Smooth muscle cell (in vitro differentiated cells): ENCODE data around the gene S100A4. TPM values are rescaled to one million over a fixed set of nuclear protein-coding genes. Genes with fewer than 3 reads are reported as not detected.

Source experiments
- DNase-seq: peaks from one replicate; lab custom pipeline; 2025; ENCODE audit not compliant: unreplicated experiment; lab: John Stamatoyannopoulos, UW
- H2AFZ ChIP-seq: fragments of 200-600 bp; sonication (generic); 2 replicates; pipeline ENCODE4 v1.6.0; 2016; ENCODE audit warnings: antibody characterized with exemption, low read depth, mild to moderate bottlenecking
- H3F3A ChIP-seq: fragments of 200-600 bp; sonication (generic); 2 replicates; pipeline ENCODE4 v1.6.0; 2017; ENCODE audit warnings: antibody characterized with exemption, low read depth
- H3K27ac ChIP-seq: fragments of 200-600 bp; sonication (generic); 2 replicates; pipeline ENCODE4 v1.5.1; 2016; ENCODE audit warnings: low read depth, mild to moderate bottlenecking
- H3K27me3 ChIP-seq: fragments of 200-600 bp; sonication (generic); 2 replicates; pipeline ENCODE4 v1.6.1; 2016; ENCODE audit warnings: low read depth, mild to moderate bottlenecking
- H3K36me3 ChIP-seq: fragments of 200-600 bp; sonication (generic); 2 replicates; pipeline ENCODE4 v1.5.1; 2016; ENCODE audit warnings: low read depth
- H3K4me1 ChIP-seq: fragments of 200-600 bp; sonication (generic); 2 replicates; pipeline ENCODE4 v1.5.1; 2016; ENCODE audit warnings: low read depth
- H3K4me2 ChIP-seq: fragments of 200-600 bp; sonication (generic); 2 replicates; pipeline ENCODE4 v1.6.0; 2016; ENCODE audit warnings: mild to moderate bottlenecking
- H3K4me3 ChIP-seq: fragments of 200-600 bp; sonication (generic); 2 replicates; pipeline ENCODE4 v1.5.1; 2016; ENCODE audit warnings: mild to moderate bottlenecking
- H3K79me2 ChIP-seq: fragments of 200-600 bp; sonication (generic); 2 replicates; pipeline ENCODE4 v1.6.0; 2016; ENCODE audit warnings: low read depth, mild to moderate bottlenecking
- H3K9ac ChIP-seq: fragments of 200-600 bp; sonication (generic); 2 replicates; pipeline ENCODE4 v1.6.0; 2016; ENCODE audit warnings: low read depth
- H3K9me3 ChIP-seq: fragments of 200-600 bp; sonication (generic); replicated peaks from 2 replicates; pipeline ENCODE4 v1.5.1; 2016; ENCODE audit warnings: low read depth
- H4K20me1 ChIP-seq: fragments of 200-600 bp; sonication (generic); 2 replicates; pipeline ENCODE4 v1.6.0; 2016; ENCODE audit warnings: low read depth
- WGBS: methylation state at CpG from one replicate; pipeline ENCODE4 v1.1.7; 2016; ENCODE audit warnings: low lambda C conversion rate; 5-methylcytosine and 5-hydroxymethylcytosine counted together
- polyA plus RNA-seq: library from polyadenylated mRNA; unstranded; fragments of >200 nt; fragmentation: Nextera tagmentation; extraction: Ambion mirVana; gene quantifications from 2 replicates; pipeline ENCODE4 v1.2.1, GENCODE V29; 2016
- total RNA-seq: library from RNA; depleted of rRNA; stranded (reverse); fragments of >200 nt; gene quantifications from 2 replicates; pipeline ENCODE4 v1.2.3, GENCODE V29; 2014
- TF ChIP-seq, protein P1 (sequence below): fragments of 200-600 bp; sonication (generic); IDR thresholded peaks from 2 replicates; pipeline ENCODE4 v1.5.1; 2017; ENCODE audit warnings: borderline replicate concordance, mild to moderate bottlenecking, antibody characterized with exemption; ENCODE audit not compliant: insufficient read depth, poor library complexity, severe bottlenecking

The S100A4 gene
- total and polyA plus RNA-seq, 2 experiments from 2014 or later, result 1,222 to 1,802 TPM

DNA sequence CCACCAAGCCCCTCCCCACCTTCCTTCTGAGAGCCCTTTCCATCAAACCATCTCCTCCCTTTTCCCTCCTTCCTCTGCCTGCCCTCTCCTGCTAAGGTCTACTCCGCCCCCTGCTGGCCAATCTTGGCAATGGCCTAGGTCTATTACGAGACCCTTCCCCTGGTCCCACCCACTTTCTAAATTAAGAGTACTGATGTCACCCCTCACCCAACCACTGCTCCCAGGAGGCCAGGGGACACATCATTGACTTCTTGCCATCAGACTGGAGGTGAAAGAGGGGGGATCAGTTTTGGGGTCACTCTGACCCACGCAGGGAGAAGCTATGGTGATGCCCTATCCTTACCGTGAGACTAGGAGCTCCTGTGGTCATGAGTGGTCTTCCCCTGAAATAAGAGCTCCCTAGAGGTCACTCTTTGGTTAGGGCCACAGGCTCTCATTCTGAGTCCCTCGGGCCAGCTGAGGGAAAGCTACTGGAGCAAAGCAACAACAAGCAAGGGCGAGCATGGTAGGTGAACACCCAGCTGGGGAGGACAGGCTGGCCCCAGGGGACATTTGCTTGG lies 50.5 kb downstream of the S100A4 start:
- 37% methylated on average over 6 of the region's 6 CpGs for WGBS

More for the DNA sequence above, 50.5 kb downstream of the S100A4 start:
- Histone ChIP-seq H3F3A (no peaks in the 10 kb centered on the region), H3K36me3 (no peaks in the 10 kb centered on the region), H3K27ac (no peak overlapping the region), H3K9ac (no peak overlapping the region), H3K9me3 (no peaks in the 10 kb centered on the region), H3K27me3 (no peaks in the 10 kb centered on the region), H3K4me3 (no peak overlapping the region), H3K79me2 (no peaks in the 10 kb centered on the region), H4K20me1 (no peaks in the 10 kb centered on the region), H3K4me2 (no peak overlapping the region), H2AFZ (no peak overlapping the region), H3K4me1 (no peaks in the 10 kb centered on the region)
- TF ChIP-seq, protein P1, sequence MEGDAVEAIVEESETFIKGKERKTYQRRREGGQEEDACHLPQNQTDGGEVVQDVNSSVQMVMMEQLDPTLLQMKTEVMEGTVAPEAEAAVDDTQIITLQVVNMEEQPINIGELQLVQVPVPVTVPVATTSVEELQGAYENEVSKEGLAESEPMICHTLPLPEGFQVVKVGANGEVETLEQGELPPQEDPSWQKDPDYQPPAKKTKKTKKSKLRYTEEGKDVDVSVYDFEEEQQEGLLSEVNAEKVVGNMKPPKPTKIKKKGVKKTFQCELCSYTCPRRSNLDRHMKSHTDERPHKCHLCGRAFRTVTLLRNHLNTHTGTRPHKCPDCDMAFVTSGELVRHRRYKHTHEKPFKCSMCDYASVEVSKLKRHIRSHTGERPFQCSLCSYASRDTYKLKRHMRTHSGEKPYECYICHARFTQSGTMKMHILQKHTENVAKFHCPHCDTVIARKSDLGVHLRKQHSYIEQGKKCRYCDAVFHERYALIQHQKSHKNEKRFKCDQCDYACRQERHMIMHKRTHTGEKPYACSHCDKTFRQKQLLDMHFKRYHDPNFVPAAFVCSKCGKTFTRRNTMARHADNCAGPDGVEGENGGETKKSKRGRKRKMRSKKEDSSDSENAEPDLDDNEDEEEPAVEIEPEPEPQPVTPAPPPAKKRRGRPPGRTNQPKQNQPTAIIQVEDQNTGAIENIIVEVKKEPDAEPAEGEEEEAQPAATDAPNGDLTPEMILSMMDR, result peak; percentile 83
- DNase-seq, result peak; percentile 38

Other genes starting within 250 kb of the S100A4 start
- gene PGLYRP3, start 232.9 kb downstream of the S100A4 start, total RNA-seq, result not detected in 2 replicates
- 0.31 TPM in 1 of 2 replicates, not detected in the other for gene PGLYRP3, start 232.9 kb downstream of the S100A4 start, polyA plus RNA-seq
- gene PGLYRP4, start 197.0 kb downstream of the S100A4 start, total RNA-seq, result 0.54 and 1.1 TPM in 2 replicates
- 0.43 and 0.64 TPM in 2 replicates for gene PGLYRP4, start 197.0 kb downstream of the S100A4 start, polyA plus RNA-seq
- gene S100A9, start 188.0 kb downstream of the S100A4 start, total RNA-seq, result 125 and 197 TPM in 2 replicates
- gene S100A9, start 188.0 kb downstream of the S100A4 start, polyA plus RNA-seq, result 39.8 and 81.9 TPM in 2 replicates
- gene S100A12, start 170.2 kb downstream of the S100A4 start, total RNA-seq, result not detected in 2 replicates
- not detected in 2 replicates for gene S100A12, start 170.2 kb downstream of the S100A4 start, polyA plus RNA-seq
- gene S100A8, start 154.7 kb downstream of the S100A4 start, total RNA-seq, result not detected in 2 replicates
- gene S100A8, start 154.7 kb downstream of the S100A4 start, polyA plus RNA-seq, result 0.79 TPM in 1 of 2 replicates, not detected in the other
- not detected in 2 replicates for gene S100A7A, start 129.3 kb downstream of the S100A4 start, total RNA-seq
- gene S100A7A, start 129.3 kb downstream of the S100A4 start, polyA plus RNA-seq, result not detected in 2 replicates
- not detected in 2 replicates for gene S100A7, start 85.2 kb downstream of the S100A4 start, total RNA-seq
- not detected in 2 replicates for gene S100A7, start 85.2 kb downstream of the S100A4 start, polyA plus RNA-seq
- gene S100A6, start 9.8 kb downstream of the S100A4 start, total RNA-seq, result 410 and 499 TPM in 2 replicates
- gene S100A6, start 9.8 kb downstream of the S100A4 start, polyA plus RNA-seq, result 1,358 and 1,471 TPM in 2 replicates
- gene S100A5, start 4.9 kb downstream of the S100A4 start, total RNA-seq, result 1.6 and 5.7 TPM in 2 replicates
- 4.8 and 6.2 TPM in 2 replicates for gene S100A5, start 4.9 kb downstream of the S100A4 start, polyA plus RNA-seq
- 11.2 and 13.9 TPM in 2 replicates for gene S100A3, start 3.5 kb upstream of the S100A4 start, total RNA-seq
- gene S100A3, start 3.5 kb upstream of the S100A4 start, polyA plus RNA-seq, result 18.0 and 19.8 TPM in 2 replicates
- 2.3 and 7.3 TPM in 2 replicates for gene S100A2, start 20.0 kb upstream of the S100A4 start, total RNA-seq
- gene S100A2, start 20.0 kb upstream of the S100A4 start, polyA plus RNA-seq, result 16.6 and 20.4 TPM in 2 replicates
- gene S100A16, start 67.3 kb upstream of the S100A4 start, total RNA-seq, result 198 and 238 TPM in 2 replicates
- gene S100A16, start 67.3 kb upstream of the S100A4 start, polyA plus RNA-seq, result 302 and 358 TPM in 2 replicates
- gene S100A14, start 70.5 kb upstream of the S100A4 start, total RNA-seq, result 20.1 and 25.1 TPM in 2 replicates
- gene S100A14, start 70.5 kb upstream of the S100A4 start, polyA plus RNA-seq, result 11.0 and 32.7 TPM in 2 replicates
- gene S100A13, start 81.7 kb upstream of the S100A4 start, total RNA-seq, result 150 and 158 TPM in 2 replicates
- 474 and 498 TPM in 2 replicates for gene S100A13, start 81.7 kb upstream of the S100A4 start, polyA plus RNA-seq
- gene S100A1, start 82.6 kb upstream of the S100A4 start, total RNA-seq, result 8.3 TPM in 1 of 2 replicates, not detected in the other
- gene S100A1, start 82.6 kb upstream of the S100A4 start, polyA plus RNA-seq, result 0.46 and 1.0 TPM in 2 replicates
- gene CHTOP, start 88.3 kb upstream of the S100A4 start, total RNA-seq, result 47.8 and 48.1 TPM in 2 replicates
- 49.7 and 50.2 TPM in 2 replicates for gene CHTOP, start 88.3 kb upstream of the S100A4 start, polyA plus RNA-seq
- 37.6 and 65.5 TPM in 2 replicates for gene SNAPIN, start 112.9 kb upstream of the S100A4 start, total RNA-seq
- 48.1 and 52.0 TPM in 2 replicates for gene SNAPIN, start 112.9 kb upstream of the S100A4 start, polyA plus RNA-seq
- gene ILF2, start 125.2 kb upstream of the S100A4 start, total RNA-seq, result 201 and 206 TPM in 2 replicates
- 194 and 241 TPM in 2 replicates for gene ILF2, start 125.2 kb upstream of the S100A4 start, polyA plus RNA-seq
- 0.09 and 0.54 TPM in 2 replicates for gene NPR1, start 132.9 kb upstream of the S100A4 start, total RNA-seq
- gene NPR1, start 132.9 kb upstream of the S100A4 start, polyA plus RNA-seq, result 0.24 and 0.40 TPM in 2 replicates
- 33.6 and 34.8 TPM in 2 replicates for gene INTS3, start 182.2 kb upstream of the S100A4 start, total RNA-seq
- 22.3 and 27.6 TPM in 2 replicates for gene INTS3, start 182.2 kb upstream of the S100A4 start, polyA plus RNA-seq
- 14.8 and 21.3 TPM in 2 replicates for gene SLC27A3, start 229.6 kb upstream of the S100A4 start, total RNA-seq
- gene SLC27A3, start 229.6 kb upstream of the S100A4 start, polyA plus RNA-seq, result 36.0 and 41.0 TPM in 2 replicates